H1 (cell line): Measurements from ENCODE around the gene TMEM229B. TPM values are rescaled to one million over a fixed set of nuclear protein-coding genes. Genes with fewer than 3 reads are reported as not detected.

Experiments used
- CTCF ChIA-PET: fragments of 300-600 bp; sonication (Branson Sonifier 250); formaldehyde crosslinking; loops from one replicate; lab custom pipeline; 2021; ENCODE audit not compliant: partially characterized antibody; lab: Charles Lee
- POLR2A ChIA-PET: fragments of 300-600 bp; sonication (Branson Sonifier 250); formaldehyde crosslinking; loops from one replicate; lab custom pipeline; 2021; ENCODE audit warnings: inconsistent platforms; ENCODE audit not compliant: partially characterized antibody; lab: Charles Lee
- DNase-seq, 2 experiments: peaks; one replicate each; pipeline versions ENCODE4 v3.0.0 to v3.0.0-alpha.2; 2010 to 2022; ENCODE audit warnings: low spot score in 2 of 2, low read depth in 1 of 2, mixed read lengths in 1 of 2
- FAIRE-seq: peaks from 2 replicates; lab custom pipeline; 2011; peaks lifted over from hg19 to GRCh38; lab: Jason Lieb, UNC
- H2AFZ ChIP-seq: 2 replicates; pipeline ENCODE4 v1.8.1; 2012; ENCODE audit warnings: low read length, inconsistent platforms
- H2AK5ac ChIP-seq: 2 replicates; pipeline ENCODE4 v1.6.1; 2013; ENCODE audit warnings: low read depth, low read length
- H2BK120ac ChIP-seq: replicated peaks from 2 replicates; pipeline ENCODE3; 2013; ENCODE audit warnings: low read depth, low read length, inconsistent platforms
- H2BK12ac ChIP-seq: 2 replicates; pipeline ENCODE4 v1.6.1; 2013; ENCODE audit warnings: low read depth, low read length
- H2BK15ac ChIP-seq: 2 replicates; pipeline ENCODE4 v1.6.1; 2013; ENCODE audit warnings: low read length
- H2BK20ac ChIP-seq: 2 replicates; pipeline ENCODE4 v1.6.1; 2013; ENCODE audit warnings: low read length
- H2BK5ac ChIP-seq: 2 replicates; pipeline ENCODE4 v1.6.1; 2013; ENCODE audit warnings: low read depth, low read length
- H3K14ac ChIP-seq: 2 replicates; pipeline ENCODE4 v1.6.1; 2013; ENCODE audit warnings: inconsistent platforms; ENCODE audit not compliant: insufficient read length
- H3K18ac ChIP-seq: 2 replicates; pipeline ENCODE4 v1.6.1; 2013; ENCODE audit warnings: low read length; ENCODE audit errors: extremely low read depth
- H3K23ac ChIP-seq: 2 replicates; pipeline ENCODE4 v1.6.1; 2013; ENCODE audit warnings: inconsistent platforms; ENCODE audit not compliant: insufficient read length
- H3K23me2 ChIP-seq: 2 replicates; pipeline ENCODE4 v1.6.1; 2013; ENCODE audit warnings: low read depth, low read length
- H3K27ac ChIP-seq: 2 replicates; pipeline ENCODE4 v1.6.1; 2011; ENCODE audit warnings: low read depth, low read length, inconsistent platforms
- H3K27me3 ChIP-seq, 4 experiments: replicated peaks in 1 of 4; 1 replicate in 1 of 4; 2 replicates in 3 of 4; pipeline versions ENCODE4 v1.6.1 to v1.8.1; 2011 to 2013; ENCODE audit warnings: low read length in 3 of 4, mild to moderate bottlenecking in 3 of 4, inconsistent platforms in 2 of 4, mixed read lengths in 2 of 4, moderate library complexity in 1 of 4; ENCODE audit not compliant: control insufficient read depth in 3 of 4, insufficient read depth in 3 of 4; ENCODE audit errors: extremely low read depth in 1 of 4
- H3K36me3 ChIP-seq, 4 experiments: 2 replicates each; pipeline versions ENCODE4 v1.6.1 to v1.8.1; 2011 to 2013; ENCODE audit warnings: mild to moderate bottlenecking in 4 of 4, low read length in 3 of 4, moderate library complexity in 2 of 4, control low read depth in 1 of 4, inconsistent platforms in 1 of 4; ENCODE audit not compliant: insufficient read depth in 4 of 4, control insufficient read depth in 2 of 4
- H3K4ac ChIP-seq: replicated peaks from 2 replicates; pipeline ENCODE3; 2013; ENCODE audit warnings: low read length, low read depth, mixed read lengths, inconsistent platforms; ENCODE audit not compliant: insufficient read length
- H3K4me1 ChIP-seq, 4 experiments: replicated peaks in 1 of 4; 1 replicate in 1 of 4; 2 replicates in 3 of 4; pipeline versions ENCODE4 v1.6.1 to v1.8.1; 2011 to 2013; ENCODE audit warnings: low read length in 3 of 4, inconsistent platforms in 2 of 4, mixed read lengths in 1 of 4; ENCODE audit not compliant: insufficient read depth in 4 of 4, control insufficient read depth in 3 of 4
- H3K4me2 ChIP-seq, 2 experiments: 2 replicates each; pipeline versions ENCODE4 v1.6.1 to v1.8.1; 2011 to 2013; ENCODE audit warnings: low read depth in 2 of 2, low read length in 2 of 2, control low read depth in 1 of 2, inconsistent platforms in 1 of 2, mild to moderate bottlenecking in 1 of 2; ENCODE audit not compliant: insufficient read depth in 1 of 2
- H3K4me3 ChIP-seq, 4 experiments: fragments of 200-600, 300-600 bp in 1 of 4; sonication (generic), shearing (Covaris generic), sonication (Bioruptor Twin) in 1 of 4; 2 replicates each; pipeline versions ENCODE4 v1.5.1 to v1.8.1; 2011 to 2016; ENCODE audit warnings: low read length in 4 of 4, low read depth in 3 of 4, control low read depth in 2 of 4, inconsistent platforms in 2 of 4, mild to moderate bottlenecking in 2 of 4, mixed read lengths in 1 of 4, moderate library complexity in 1 of 4; ENCODE audit not compliant: insufficient read depth in 2 of 4; ENCODE audit errors: extremely low read depth in 1 of 4
- H3K56ac ChIP-seq: replicated peaks from 2 replicates; pipeline ENCODE3; 2013; ENCODE audit warnings: low read depth, mild to moderate bottlenecking, mixed read lengths, low read length, inconsistent platforms; ENCODE audit not compliant: insufficient read length
- H3K79me1 ChIP-seq: 2 replicates; pipeline ENCODE4 v1.6.1; 2013; ENCODE audit warnings: low read depth, low read length, control low read depth
- H3K79me2 ChIP-seq, 2 experiments: 2 replicates each; pipeline versions ENCODE4 v1.6.1 to v1.8.1; 2012 to 2013; ENCODE audit warnings: low read length in 2 of 2, mild to moderate bottlenecking in 2 of 2, inconsistent platforms in 1 of 2; ENCODE audit not compliant: insufficient read depth in 2 of 2, control insufficient read depth in 1 of 2
- H3K9ac ChIP-seq, 4 experiments: replicated peaks in 1 of 4; 1 replicate in 1 of 4; 2 replicates in 3 of 4; pipeline versions ENCODE4 v1.6.1 to v1.8.1; 2011 to 2013; ENCODE audit warnings: low read depth in 3 of 4, low read length in 3 of 4, control low read depth in 2 of 4, mild to moderate bottlenecking in 2 of 4, moderate library complexity in 2 of 4, inconsistent platforms in 1 of 4; ENCODE audit errors: extremely low read depth in 1 of 4
- H3K9me3 ChIP-seq, 2 experiments: 2 replicates each; pipeline versions ENCODE4 v1.6.1 to v1.8.1; 2012 to 2013; ENCODE audit warnings: mild to moderate bottlenecking in 2 of 2, moderate library complexity in 2 of 2, control low read depth in 1 of 2, inconsistent platforms in 1 of 2, low read depth in 1 of 2, low read length in 1 of 2, mixed read lengths in 1 of 2; ENCODE audit not compliant: insufficient read depth in 2 of 2
- H4K20me1 ChIP-seq, 2 experiments: replicated peaks in 1 of 2; 2 replicates each; pipeline versions ENCODE3 to v1.8.1; 2011 to 2013; ENCODE audit warnings: inconsistent platforms in 2 of 2, low read length in 2 of 2, mild to moderate bottlenecking in 1 of 2; ENCODE audit not compliant: insufficient read depth in 2 of 2, control insufficient read depth in 1 of 2
- H4K5ac ChIP-seq: 2 replicates; pipeline ENCODE4 v1.6.1; 2013; ENCODE audit warnings: low read length, low read depth, mixed read lengths, inconsistent platforms; ENCODE audit not compliant: insufficient read length
- H4K8ac ChIP-seq: 2 replicates; pipeline ENCODE4 v1.8.0; 2013; ENCODE audit warnings: mild to moderate bottlenecking, moderate library complexity, low read length, inconsistent platforms; ENCODE audit not compliant: insufficient read depth; ENCODE audit errors: extremely low read depth
- H4K91ac ChIP-seq: replicated peaks from 2 replicates; pipeline ENCODE3; 2013; ENCODE audit warnings: low read length, mixed read lengths, inconsistent platforms; ENCODE audit not compliant: insufficient read length
- BRCA1 ChIP-seq: IDR thresholded peaks from 2 replicates; pipeline ENCODE4 v1.6.1; 2012; ENCODE audit warnings: low read depth, low read length, improper control_type of control experiment
- CEBPB ChIP-seq: IDR thresholded peaks from 2 replicates; pipeline ENCODE4 v1.6.1; 2012; ENCODE audit warnings: low read depth, low read length
- EP300 ChIP-seq, 2 experiments: IDR thresholded peaks; 1 replicate in 1 of 2; 2 replicates in 1 of 2; pipeline ENCODE4 v1.6.1; 2011 to 2012; ENCODE audit warnings: low read depth in 2 of 2, low read length in 2 of 2, mild to moderate bottlenecking in 2 of 2, borderline replicate concordance in 1 of 2, inconsistent platforms in 1 of 2, moderate library complexity in 1 of 2
- MAX ChIP-seq: IDR thresholded peaks from 2 replicates; pipeline ENCODE4 v1.6.1; 2012; ENCODE audit warnings: inconsistent platforms
- WGBS, 2 experiments: shearing (Covaris generic) in 1 of 2; methylation state at CpG; one replicate each; pipeline versions ENCODE4 v1.1.6 to v1.1.7; 2013 to 2015; ENCODE audit warnings: low lambda C conversion rate in 2 of 2, mixed read lengths in 2 of 2, inconsistent platforms in 1 of 2, low coverage in 1 of 2, missing lambda C conversion rate in 1 of 2; ENCODE audit not compliant: insufficient replicate concordance in 2 of 2, insufficient coverage in 1 of 2, insufficient read length in 1 of 2; ENCODE audit errors: extremely low coverage in 1 of 2, missing lambda C conversion rate in 1 of 2; 5-methylcytosine and 5-hydroxymethylcytosine counted together
- polyA plus RNA-seq, 7 experiments: library from polyadenylated mRNA; depleted of rRNA in 3 of 7; stranded (reverse) in 5 of 7; unstranded in 2 of 7; fragments of >200 nt in 5 of 7; fragments of 200-250 nt in 2 of 7; gene quantifications; 1 replicate in 5 of 7; 2 replicates in 1 of 7; 4 replicates in 1 of 7; pipeline versions ENCODE4 v1.2.1 to v1.2.3, GENCODE V29; 2011 to 2013; ENCODE audit warnings: missing spikeins in 2 of 7, mixed read lengths in 2 of 7
- total RNA-seq: library from RNA; stranded (reverse); fragmentation: NEBNext Ultra II Directional; extraction: Animal tissue kit (Norgen Biotek cat#: 25700); gene quantifications from 2 replicates; pipeline ENCODE4 v1.2.1, GENCODE V29; 2021
- TF ChIP-seq, protein P1 (sequence below): IDR thresholded peaks from 2 replicates; pipeline ENCODE4 v1.6.1; 2011; ENCODE audit warnings: low read length, improper control_type of control experiment

Gene TMEM229B
- total and polyA plus RNA-seq, 2 of the 8 experiments (the other 6 are each of a cell fraction or from before 2014, with no cell fraction given), result 0.73 to 0.85 TPM

- Histone ChIP-seq H4K20me1 (no peaks in the 10 kb centered on the region), H2BK12ac (peak overlapping the region; percentile 50; the same call in 1 of the 2 replicates), H3K4me3 (peak overlapping the region in 2 of 4 experiments; percentile 10 to 12; a peak in 2 of 8 replicates), H3K79me2 (no peaks in the 10 kb centered on the region), H2BK20ac (peak overlapping the region; percentile 56), H2AFZ (no peak overlapping the region), H3K4ac (no peak overlapping the region), H3K79me1 (no peaks in the 10 kb centered on the region), H2AK5ac (no peak overlapping the region; the same call in 1 of the 2 replicates), H3K4me1 (peaks cover 0 to 10% (median 5%) of the 10 kb centered on the region in 4 experiments; a peak in 4 of 7 replicates), H3K18ac (peak overlapping the region; percentile 19; the same call in 1 of the 2 replicates), H2BK120ac (no peak overlapping the region), H3K23ac (no peak overlapping the region), H3K27ac (no peak overlapping the region; the same call in 1 of the 2 replicates), H3K23me2 (no peaks in the 10 kb centered on the region), H4K8ac (no peak overlapping the region), H3K14ac (no peak overlapping the region), H3K9ac (no peak overlapping the region), H2BK5ac (peak overlapping the region; percentile 80; the same call in 1 of the 2 replicates), H4K91ac (peak overlapping the region; percentile 87), H3K27me3 (no peaks in the 10 kb centered on the region), H2BK15ac (0 out of 2 replicates have a peak overlapping the region, but pooled peaks have one; percentile 16), H3K36me3 (no peaks in the 10 kb centered on the region), H4K5ac (no peak overlapping the region), H3K4me2 (peak overlapping the region in 1 of 2 experiments; percentile 35; a peak in 3 of 4 replicates), H3K9me3 (no peaks in the 10 kb centered on the region), H3K56ac (no peak overlapping the region)
- ChIA-PET POLR2A (interaction anchor here (0.6 to 1.4 kb wide), 3 partner anchors 17 to 50 kb away, joined by 3 to 5 read pairs (median 3); no protein-coding TSS in a partner anchor), CTCF (interaction anchor here (0.7 to 5.7 kb wide), 19 partner anchors 8 to 1637 kb away, joined by 3 to 36 read pairs (median 4); no protein-coding TSS in a partner anchor)
- no peak for TF ChIP-seq EP300 (IDR thresholded peaks at IDR 0.05; ENCODE audit: borderline replicate concordance in 1 of 2, low read depth in 2 of 2, low read length in 2 of 2)
- peak; percentile 23; the same call in 1 of the 2 replicates for TF ChIP-seq MAX
- TF ChIP-seq, protein P1, sequence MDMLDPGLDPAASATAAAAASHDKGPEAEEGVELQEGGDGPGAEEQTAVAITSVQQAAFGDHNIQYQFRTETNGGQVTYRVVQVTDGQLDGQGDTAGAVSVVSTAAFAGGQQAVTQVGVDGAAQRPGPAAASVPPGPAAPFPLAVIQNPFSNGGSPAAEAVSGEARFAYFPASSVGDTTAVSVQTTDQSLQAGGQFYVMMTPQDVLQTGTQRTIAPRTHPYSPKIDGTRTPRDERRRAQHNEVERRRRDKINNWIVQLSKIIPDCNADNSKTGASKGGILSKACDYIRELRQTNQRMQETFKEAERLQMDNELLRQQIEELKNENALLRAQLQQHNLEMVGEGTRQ, result no peak
- no peak for TF ChIP-seq BRCA1
- no peak for TF ChIP-seq CEBPB
- DNase-seq, result no peak
- FAIRE-seq, result no peak
- 80% methylated on average over 9 of the region's 9 CpGs; no CpG with 5 or more reads in 1 of the 2 experiments for WGBS, 2 experiments
These were observed 3.4 kb upstream of the TMEM229B start for GRCh38 chr14:67491741-67492507.
